HepG2 (cell line): ENCODE measurements around the gene ACADSB. TPM values are rescaled to one million over a fixed set of nuclear protein-coding genes. Genes with fewer than 3 reads are reported as not detected.

Source experiments
- ARHGAP35 ChIP-seq: sonication (generic); formaldehyde crosslinking; IDR thresholded peaks from 2 replicates; pipeline ENCODE4 v1.9.0; 2022; ENCODE audit warnings: mild to moderate bottlenecking, inconsistent platforms, moderate library complexity, missing genetic modification reagents, borderline replicate concordance
- ATF4 ChIP-seq, 2 experiments: fragments of 450-650 bp in 1 of 2; sonication (generic) in 1 of 2; formaldehyde crosslinking; IDR thresholded peaks; 2 replicates each; pipeline versions ENCODE4 v1.5.0 to v1.8.0; 2020 to 2022; ENCODE audit warnings: mild to moderate bottlenecking in 1 of 2, missing genetic modification reagents in 1 of 2
- CREM ChIP-seq, 2 experiments: sonication (generic) in 1 of 2; formaldehyde crosslinking in 1 of 2; IDR thresholded peaks; 2 replicates each; pipeline versions ENCODE4 v1.4.0 to v1.6.1; 2016 to 2020; ENCODE audit warnings: antibody characterized with exemption in 1 of 2, mild to moderate bottlenecking in 1 of 2, missing genetic modification reagents in 1 of 2
- EED ChIP-seq: sonication (generic); formaldehyde crosslinking; IDR thresholded peaks from 2 replicates; pipeline ENCODE4 v1.5.0; 2020; ENCODE audit warnings: mild to moderate bottlenecking, missing genetic modification reagents
- FOXA1 ChIP-seq, 2 experiments: fragments of 450-650 bp in 1 of 2; sonication (generic) in 1 of 2; formaldehyde crosslinking in 1 of 2; IDR thresholded peaks; 2 replicates each; pipeline versions ENCODE4 v1.4.0 to v1.6.1; 2016 to 2020; ENCODE audit warnings: missing genetic modification reagents in 1 of 2
- HDAC2 ChIP-seq: sonication (generic); formaldehyde crosslinking; IDR thresholded peaks from 2 replicates; pipeline ENCODE4 v1.4.0; 2020; ENCODE audit warnings: missing genetic modification reagents
- HIVEP1 ChIP-seq: sonication (generic); formaldehyde crosslinking; IDR thresholded peaks from 2 replicates; pipeline ENCODE4 v1.4.0; 2020; ENCODE audit warnings: mild to moderate bottlenecking, missing genetic modification reagents
- HOMEZ ChIP-seq: IDR thresholded peaks from 2 replicates; pipeline ENCODE4 v1.6.1; 2016; ENCODE audit warnings: low read depth
- KLF16 ChIP-seq, 2 experiments: sonication (generic) in 1 of 2; formaldehyde crosslinking in 1 of 2; IDR thresholded peaks; 2 replicates each; pipeline versions ENCODE4 v1.6.1 to v1.8.0; 2016 to 2023; ENCODE audit warnings: missing genetic modification reagents in 2 of 2, missing compliant biosample characterization in 1 of 2
- MED13 ChIP-seq: sonication (generic); formaldehyde crosslinking; IDR thresholded peaks from 2 replicates; pipeline ENCODE4 v1.5.0; 2020; ENCODE audit warnings: missing genetic modification reagents
- NFKBIZ ChIP-seq: IDR thresholded peaks from 2 replicates; pipeline ENCODE4 v1.6.1; 2018; ENCODE audit warnings: missing genetic modification reagents, missing compliant biosample characterization
- POLR2AphosphoS2 ChIP-seq: IDR thresholded peaks from 2 replicates; pipeline ENCODE4 v1.6.1; 2011; ENCODE audit warnings: low read depth, low read length, improper control_type of control experiment
- TAF15 ChIP-seq: fragments of 200-400 bp; formaldehyde crosslinking; IDR thresholded peaks from one replicate; pipeline ENCODE4 v1.6.1; 2018; ENCODE audit warnings: mild to moderate bottlenecking, low read depth, low read length; ENCODE audit not compliant: poor library complexity, severe bottlenecking
- TFE3 ChIP-seq: IDR thresholded peaks from 2 replicates; pipeline ENCODE4 v1.6.1; 2016
- WIZ ChIP-seq: sonication (generic); formaldehyde crosslinking; IDR thresholded peaks from 2 replicates; pipeline ENCODE4 v1.5.1; 2020; ENCODE audit warnings: mild to moderate bottlenecking, missing genetic modification reagents
- YEATS2 ChIP-seq: sonication (generic); formaldehyde crosslinking; IDR thresholded peaks from 2 replicates; pipeline ENCODE4 v1.4.0; 2020; ENCODE audit warnings: missing genetic modification reagents, borderline replicate concordance
- ZNF124 ChIP-seq: sonication (generic); formaldehyde crosslinking; IDR thresholded peaks from 2 replicates; pipeline ENCODE4 v1.4.0; 2020; ENCODE audit warnings: missing genetic modification reagents
- ZNF17 ChIP-seq: sonication (generic); formaldehyde crosslinking; IDR thresholded peaks from 2 replicates; pipeline ENCODE4 v1.5.0; 2020; ENCODE audit warnings: mild to moderate bottlenecking, missing genetic modification reagents
- ZNF317 ChIP-seq: sonication (generic); formaldehyde crosslinking; IDR thresholded peaks from 2 replicates; pipeline ENCODE4 v1.5.0; 2020; ENCODE audit warnings: mild to moderate bottlenecking, missing genetic modification reagents
- ZNF383 ChIP-seq: sonication (generic); formaldehyde crosslinking; IDR thresholded peaks from 2 replicates; pipeline ENCODE4 v1.4.0; 2020; ENCODE audit warnings: missing genetic modification reagents, mild to moderate bottlenecking, borderline replicate concordance
- ZNF619 ChIP-seq: sonication (generic); formaldehyde crosslinking; IDR thresholded peaks from 2 replicates; pipeline ENCODE4 v1.4.0; 2020; ENCODE audit warnings: mild to moderate bottlenecking, missing genetic modification reagents
- ZNF747 ChIP-seq: sonication (generic); formaldehyde crosslinking; IDR thresholded peaks from 2 replicates; pipeline ENCODE4 v1.8.1; 2023; ENCODE audit warnings: missing genetic modification reagents, mild to moderate bottlenecking, borderline replicate concordance
- ZNF792 ChIP-seq: IDR thresholded peaks from 2 replicates; pipeline ENCODE4 v1.6.1; 2016
- polyA plus RNA-seq, 8 experiments: library from polyadenylated mRNA; depleted of rRNA in 3 of 8; stranded (reverse) in 7 of 8; unstranded in 1 of 8; fragments of >200 nt; fragmentation: Illumina TruSeq in 4 of 8; extraction: Trizol in 4 of 8; gene quantifications; 2 replicates each; pipeline versions ENCODE4 v1.2.1 to v1.2.3, GENCODE V29; 2011 to 2016; ENCODE audit warnings: low read depth in 4 of 8, missing spikeins in 1 of 8, mixed read lengths in 1 of 8; ENCODE audit not compliant: insufficient read depth in 1 of 8
- total RNA-seq, 5 experiments: library from RNA; depleted of rRNA; stranded (reverse); fragments of >200 nt; fragmentation: Illumina TruSeq; extraction: Trizol; gene quantifications; 2 replicates each; pipeline ENCODE4 v1.2.3, GENCODE V29; 2016; ENCODE audit warnings: low read depth in 1 of 5
- TF ChIP-seq, protein P1 (sequence below): sonication (generic); formaldehyde crosslinking; IDR thresholded peaks from 2 replicates; pipeline ENCODE4 v1.4.0; 2020; ENCODE audit warnings: missing genetic modification reagents

ACADSB gene
- total and polyA plus RNA-seq, 2 of the 13 experiments (the other 11 are each of a cell fraction or from before 2014, with no cell fraction given): 80.0 to 87.6 TPM

GRCh38 chr10:123008355-123009104, at the start of gene ACADSB, which contains the start of gene IKZF5 (continued):
- TF ChIP-seq ZNF383 (CRISPR knock-in tag) (no peak), KLF16 (CRISPR knock-in tag; IDR thresholded peaks at IDR 0.05) (peak in 1 of 2 experiments; percentile 93; a peak in 2 of 4 replicates), ARHGAP35 (CRISPR knock-in tag) (no peak), ZNF17 (no peak), HDAC2 (peak; percentile 27; the same call in 1 of the 2 replicates), MED13 (CRISPR knock-in tag) (no peak; the same call in 1 of the 2 replicates), CREM (IDR thresholded peaks at IDR 0.05) (peak; percentile 58), CREM (CRISPR knock-in tag; IDR thresholded peaks at IDR 0.05) (no peak), YEATS2 (peak; percentile 92), NFKBIZ (CRISPR knock-in tag) (no peak), ZNF792 (CRISPR knock-in tag) (peak; percentile 64), TAF15 (peak; percentile 72), WIZ (CRISPR knock-in tag) (peak; percentile 88; the same call in 1 of the 2 replicates), EED (CRISPR knock-in tag) (no peak), TFE3 (CRISPR knock-in tag) (peak; percentile 36; the same call in 1 of the 2 replicates), HIVEP1 (CRISPR knock-in tag) (0 out of 2 replicates have a peak, but pooled peaks have one; percentile 13), ZNF747 (no peak), ATF4 (CRISPR knock-in tag; IDR thresholded peaks at IDR 0.05) (peak in 1 of 2 experiments; percentile 74; a peak in 2 of 4 replicates), FOXA1 (IDR thresholded peaks at IDR 0.05) (no peak), FOXA1 (CRISPR knock-in tag; IDR thresholded peaks at IDR 0.05) (no peak; the same call in 1 of the 2 replicates), HOMEZ (CRISPR knock-in tag) (peak; percentile 57; the same call in 1 of the 2 replicates), ZNF317 (CRISPR knock-in tag) (peak; percentile 69; the same call in 1 of the 2 replicates), ZNF619 (CRISPR knock-in tag) (no peak), POLR2AphosphoS2 (no peak), ZNF124 (CRISPR knock-in tag) (0 out of 2 replicates have a peak, but pooled peaks have one; percentile 40)
- TF ChIP-seq, protein P1, sequence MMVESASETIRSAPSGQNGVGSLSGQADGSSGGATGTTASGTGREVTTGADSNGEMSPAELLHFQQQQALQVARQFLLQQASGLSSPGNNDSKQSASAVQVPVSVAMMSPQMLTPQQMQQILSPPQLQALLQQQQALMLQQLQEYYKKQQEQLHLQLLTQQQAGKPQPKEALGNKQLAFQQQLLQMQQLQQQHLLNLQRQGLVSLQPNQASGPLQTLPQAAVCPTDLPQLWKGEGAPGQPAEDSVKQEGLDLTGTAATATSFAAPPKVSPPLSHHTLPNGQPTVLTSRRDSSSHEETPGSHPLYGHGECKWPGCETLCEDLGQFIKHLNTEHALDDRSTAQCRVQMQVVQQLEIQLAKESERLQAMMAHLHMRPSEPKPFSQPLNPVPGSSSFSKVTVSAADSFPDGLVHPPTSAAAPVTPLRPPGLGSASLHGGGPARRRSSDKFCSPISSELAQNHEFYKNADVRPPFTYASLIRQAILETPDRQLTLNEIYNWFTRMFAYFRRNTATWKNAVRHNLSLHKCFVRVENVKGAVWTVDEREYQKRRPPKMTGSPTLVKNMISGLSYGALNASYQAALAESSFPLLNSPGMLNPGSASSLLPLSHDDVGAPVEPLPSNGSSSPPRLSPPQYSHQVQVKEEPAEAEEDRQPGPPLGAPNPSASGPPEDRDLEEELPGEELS (CRISPR knock-in tag): peak; percentile 59
